NCI-H1436 treated with DMSO at 0.1 percent for 48 hours (cell line): ENCODE measurements around the gene BHLHE23.

ENCODE experiments used
- DNase-seq: peaks from one replicate; lab custom pipeline; 2025; lab: John Stamatoyannopoulos, UW

The BHLHE23 gene

GRCh38 chr20:63009045-63009961 is 2.5 kb upstream of the BHLHE23 start:
- DNase-seq, result no peak

- no peak for DNase-seq
These were observed 1.8 kb upstream of the BHLHE23 start for GRCh38 chr20:63008541-63009044.

- DNase-seq, result no peak
These were observed 1.1 kb upstream of the BHLHE23 start for GRCh38 chr20:63007646-63008488.

GRCh38 chr20:63007360-63007645 is 539 bp upstream of the BHLHE23 start:
- DNase-seq, result no peak

GRCh38 chr20:63005862-63006539 is 763 bp downstream of the BHLHE23 start:
- no peak for DNase-seq

- DNase-seq, result no peak
These were observed 1.4 kb downstream of the BHLHE23 start for GRCh38 chr20:63005365-63005861.

- DNase-seq, result no peak
These were observed 2.0 kb downstream of the BHLHE23 start for GRCh38 chr20:63004607-63005364.

GRCh38 chr20:63003546-63003945 is 3.2 kb downstream of the BHLHE23 start:
- no peak for DNase-seq

- DNase-seq, result no peak
These were observed 4.3 kb downstream of the BHLHE23 start for GRCh38 chr20:63002511-63002910.

- no peak for DNase-seq
These were observed 5.8 kb downstream of the BHLHE23 start for GRCh38 chr20:63000958-63001357.

GRCh38 chr20:63000036-63000435 is 6.7 kb downstream of the BHLHE23 start:
- no peak for DNase-seq

- no peak for DNase-seq
These were observed 7.2 kb downstream of the BHLHE23 start for GRCh38 chr20:62999580-62999979.

GRCh38 chr20:62998449-62998848 is 8.3 kb downstream of the BHLHE23 start:
- DNase-seq, result no peak

GRCh38 chr20:62997417-62998035 is 9.2 kb downstream of the BHLHE23 start:
- no peak for DNase-seq

GRCh38 chr20:62996596-62996982 is 10.2 kb downstream of the BHLHE23 start:
- DNase-seq, result no peak

GRCh38 chr20:62995898-62996595 is 10.7 kb downstream of the BHLHE23 start:
- DNase-seq, result no peak

- DNase-seq, result no peak
These were observed 11.3 kb downstream of the BHLHE23 start for GRCh38 chr20:62995481-62995880.

GRCh38 chr20:62994869-62995281 is 11.9 kb downstream of the BHLHE23 start:
- DNase-seq, result no peak

- DNase-seq, result no peak
These were observed 12.8 kb downstream of the BHLHE23 start for GRCh38 chr20:62993856-62994494.

GRCh38 chr20:62991863-62992262 is 14.9 kb downstream of the BHLHE23 start:
- no peak for DNase-seq
